A172 (cell line): ENCODE data around the gene ANKRD28. TPM values are rescaled to one million over a fixed set of nuclear protein-coding genes. Genes with fewer than 3 reads are reported as not detected.
"Not testable (repeated sequence)": the region's sequence is repeated elsewhere in the genome, so short reads cannot be mapped to it uniquely, and the experiment has no call there.

Source experiments
- DNase-seq: peaks from one replicate; pipeline ENCODE4 v3.0.0-alpha.2; 2015; ENCODE audit warnings: low spot score
- total RNA-seq: library from RNA; depleted of rRNA; stranded (reverse); fragments of >200 nt; shearing (Covaris generic); gene quantifications from 2 replicates; pipeline ENCODE4 v1.2.3, GENCODE V29; 2014; rRNA removed

The ANKRD28 gene
- 98.4 and 125 TPM in 2 replicates for total RNA-seq

DNA sequence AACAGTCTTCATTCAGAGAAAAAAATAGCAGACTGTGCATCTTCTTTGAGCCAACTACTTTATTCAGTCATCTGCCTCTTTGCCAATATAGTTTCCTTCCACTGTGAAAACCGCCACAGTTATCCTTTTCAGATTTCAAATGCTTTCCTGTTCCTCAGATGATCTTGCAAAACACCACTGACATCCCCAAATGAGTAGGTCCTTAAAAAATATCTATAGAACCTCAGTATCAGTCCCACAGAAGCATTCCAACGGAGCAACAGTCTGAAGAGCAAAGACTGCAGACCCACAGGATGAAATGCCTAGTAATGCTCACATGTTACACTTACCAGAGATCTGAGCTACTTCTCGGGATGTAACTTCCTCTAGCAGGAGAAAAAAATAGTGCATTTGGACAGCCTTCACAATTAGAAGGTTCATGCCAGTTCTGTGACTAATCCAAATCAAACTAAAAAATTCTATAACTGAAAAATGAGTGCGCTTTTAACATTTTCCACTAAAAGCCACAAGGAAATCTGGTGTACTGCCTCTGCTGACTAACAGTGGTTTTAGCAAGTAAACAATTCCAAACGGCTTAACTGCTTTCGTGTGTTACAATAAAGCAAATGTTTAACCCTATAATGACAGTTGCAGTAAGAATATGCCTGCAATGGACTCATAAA, at the start of gene ANKRD28:
ANKRD28 (minus strand) TSS at position 338 of the 662 bp plus-strand sequence. CDS start 1,458 bp downstream, outside the sequence.
- DNase-seq: peak; percentile 94

DNA sequence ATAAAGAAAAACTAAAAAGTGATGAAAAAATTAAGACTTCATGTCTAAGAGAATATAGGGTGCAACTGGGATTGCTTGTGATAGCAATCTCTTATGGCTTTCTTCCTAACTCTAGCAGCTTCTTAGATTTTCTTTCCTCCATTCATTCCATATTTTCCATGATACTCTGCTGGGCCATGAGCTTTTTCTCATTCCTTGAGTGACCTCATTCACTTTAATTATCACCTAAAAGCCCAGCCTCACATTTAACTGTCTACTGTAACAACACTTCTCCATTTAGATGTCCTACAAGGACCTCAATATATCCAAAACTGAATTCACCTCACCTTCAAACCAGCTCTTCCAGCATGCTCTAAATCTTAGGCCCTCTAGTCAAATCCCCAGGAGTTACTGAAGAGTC, 49.5 kb upstream of the ANKRD28 start:
- DNase-seq: no peak

DNA sequence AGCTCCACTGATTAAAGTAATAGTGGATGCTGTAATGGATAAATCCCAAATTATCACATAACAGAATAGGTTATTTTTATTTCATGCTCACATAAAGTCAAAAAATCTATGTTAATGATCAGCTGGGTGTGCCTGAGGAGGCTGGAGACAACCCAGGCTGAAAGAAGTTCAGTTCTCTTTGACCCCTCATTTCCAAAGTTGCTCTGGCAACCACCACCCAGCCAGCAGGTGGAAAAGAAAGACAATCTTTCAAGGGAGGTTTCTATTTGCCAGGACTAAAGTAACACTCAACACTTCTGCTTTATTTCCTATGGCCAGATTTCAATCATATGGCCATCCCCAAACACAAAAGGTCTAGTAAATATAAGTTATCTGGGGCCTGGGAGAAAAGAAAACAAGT, 48.8 kb upstream of the ANKRD28 start:
- no peak for DNase-seq

DNA sequence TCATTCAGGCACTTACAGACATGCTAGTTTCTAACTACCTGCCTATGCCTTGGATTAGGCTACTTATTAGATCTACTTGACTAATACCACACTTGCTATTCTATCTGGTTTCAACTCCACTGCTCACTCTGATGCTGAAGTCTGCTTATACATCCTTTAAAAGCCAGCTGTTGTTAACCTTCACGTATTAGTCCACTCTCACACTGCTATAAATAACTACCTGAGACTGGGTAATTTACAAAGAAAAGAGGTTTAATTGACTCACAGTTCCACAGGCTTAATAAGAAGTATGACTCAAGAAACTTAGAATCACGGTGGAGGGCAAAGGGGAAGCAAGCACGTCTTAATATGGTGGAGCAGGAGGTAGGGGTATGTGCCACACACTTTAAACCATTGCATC, 47.7 kb upstream of the ANKRD28 start:
- DNase-seq: no peak

DNA sequence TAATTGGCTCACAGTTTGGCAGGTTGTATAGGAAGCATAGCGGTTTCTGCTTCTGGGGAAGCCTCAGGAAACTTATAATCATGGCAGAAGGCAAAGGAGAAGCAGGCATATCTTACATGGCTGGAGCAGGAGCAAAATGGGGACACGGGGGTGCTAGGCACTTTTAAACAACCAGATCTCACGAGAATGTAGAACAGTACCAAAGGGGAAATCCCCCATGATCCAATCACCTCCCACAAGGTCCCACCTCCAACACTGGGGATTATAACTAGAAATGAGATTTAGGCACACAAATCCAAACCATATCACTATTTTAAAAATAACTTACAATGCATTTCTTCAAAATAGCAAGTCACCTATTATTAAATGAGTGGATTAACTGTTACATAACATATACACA, 47.1 kb upstream of the ANKRD28 start:
- DNase-seq: no peak

DNA sequence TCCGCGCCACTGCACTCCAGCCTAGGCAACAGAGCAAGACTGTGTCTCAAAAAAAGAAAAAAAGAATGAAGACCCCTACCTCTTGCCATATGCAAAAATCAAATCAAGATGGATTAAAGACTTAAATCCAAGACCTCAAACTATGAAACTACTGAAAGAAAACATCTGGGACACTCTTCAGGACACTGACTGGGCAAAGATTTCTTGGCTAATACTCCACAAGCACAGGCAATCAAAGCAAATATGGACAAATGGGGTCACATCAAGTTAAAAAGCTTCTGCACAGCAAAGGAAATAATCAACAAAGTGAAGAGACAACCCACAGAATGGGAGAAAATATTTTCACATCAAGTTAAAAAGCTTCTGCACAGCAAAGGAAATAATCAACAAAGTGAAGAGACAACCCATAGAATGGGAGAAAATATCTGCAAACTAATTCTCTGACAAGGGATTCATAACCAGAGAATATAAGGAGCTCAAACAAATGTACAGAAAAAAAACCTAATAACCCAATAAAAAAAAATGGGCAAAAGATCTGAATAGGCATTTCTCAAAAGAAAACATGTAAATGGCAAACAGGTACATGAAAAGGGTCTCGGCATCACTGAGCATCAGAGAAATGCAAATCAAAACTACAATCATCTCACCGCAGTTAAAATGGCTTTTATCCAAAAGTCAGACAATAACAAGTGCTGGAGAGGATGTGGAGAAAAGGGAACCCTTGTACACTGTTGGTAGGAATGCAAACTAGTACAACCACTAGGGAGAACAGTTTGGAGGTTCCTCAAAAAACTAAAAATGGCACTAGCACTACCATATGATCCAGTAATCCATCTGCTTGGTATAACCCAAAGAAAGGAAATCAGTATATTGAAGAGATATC, 43.6 kb upstream of the ANKRD28 start:
- DNase-seq: not testable (repeated sequence)

DNA sequence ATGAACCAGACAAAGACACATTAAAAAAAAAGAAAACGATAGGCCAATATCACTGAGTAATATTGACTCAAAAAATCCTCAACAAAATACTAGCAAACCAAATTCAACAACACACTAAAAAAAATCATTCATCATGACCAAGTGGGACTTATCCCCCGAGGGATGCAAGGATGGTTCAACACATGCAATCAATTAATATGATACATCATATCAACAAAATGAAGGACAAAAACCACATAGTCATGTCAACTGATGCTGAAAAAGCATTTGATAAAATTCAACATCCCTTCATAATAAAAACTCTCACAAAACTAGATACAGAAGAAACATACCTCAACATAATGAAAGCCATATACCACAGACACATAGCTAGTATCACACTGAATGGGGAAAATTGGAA, 41.8 kb upstream of the ANKRD28 start:
- DNase-seq: no peak

DNA sequence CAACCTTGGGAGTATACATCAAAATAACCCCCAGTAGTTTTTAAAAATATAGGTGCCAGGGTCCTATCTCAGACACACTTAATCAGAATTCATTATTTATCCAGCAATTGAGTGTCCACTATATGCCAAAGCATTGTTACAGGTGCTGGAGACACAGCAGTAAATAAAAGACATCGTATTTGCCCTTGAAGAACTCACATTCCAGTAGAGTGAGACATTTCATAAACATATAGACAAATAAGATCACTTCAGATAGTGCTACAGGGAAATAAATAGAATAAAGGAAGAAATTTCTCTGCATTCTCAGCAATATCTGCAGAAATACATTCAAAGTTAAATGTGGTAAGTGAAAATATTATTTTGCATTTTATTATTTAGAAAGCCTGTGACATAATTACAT, 34.1 kb upstream of the ANKRD28 start:
- no peak for DNase-seq

DNA sequence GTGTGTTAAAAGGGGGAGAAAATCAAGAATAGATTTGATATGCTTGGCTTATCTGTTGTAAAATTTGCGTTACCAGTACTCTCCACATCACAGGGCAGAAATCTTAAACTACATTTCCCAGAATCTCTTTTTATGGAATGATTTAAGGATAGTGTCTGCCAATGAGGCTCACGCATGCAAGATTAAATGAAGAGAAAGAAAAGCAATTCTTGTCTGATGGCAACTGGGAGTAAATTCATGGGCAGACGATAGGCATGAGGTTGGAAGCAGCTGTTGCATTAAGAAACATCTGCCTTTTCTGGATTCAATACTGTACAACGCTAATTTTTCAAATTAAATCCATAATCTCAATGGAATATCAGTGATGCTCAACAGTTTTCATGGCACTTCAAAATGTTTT, 27.2 kb upstream of the ANKRD28 start:
- DNase-seq: no peak

DNA sequence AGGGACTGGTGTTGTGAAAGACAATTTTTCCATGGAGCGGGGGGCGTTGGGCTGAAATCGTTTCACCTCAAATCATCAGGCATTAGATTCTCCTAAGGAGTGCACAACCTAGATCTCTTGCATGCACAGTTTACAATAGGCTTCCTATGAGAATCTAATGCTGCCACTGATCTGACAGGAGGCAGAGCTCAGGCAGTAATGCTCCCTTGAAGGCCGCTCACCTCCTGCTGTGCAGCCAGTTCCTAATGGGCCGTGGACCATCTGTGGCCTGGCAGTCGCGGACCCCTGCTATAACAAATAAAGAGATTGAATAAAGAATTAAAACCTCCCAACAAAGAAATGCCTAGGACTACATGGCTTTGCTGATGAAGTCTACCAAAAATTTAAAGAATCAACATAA, 25.3 kb upstream of the ANKRD28 start:
- no peak for DNase-seq

DNA sequence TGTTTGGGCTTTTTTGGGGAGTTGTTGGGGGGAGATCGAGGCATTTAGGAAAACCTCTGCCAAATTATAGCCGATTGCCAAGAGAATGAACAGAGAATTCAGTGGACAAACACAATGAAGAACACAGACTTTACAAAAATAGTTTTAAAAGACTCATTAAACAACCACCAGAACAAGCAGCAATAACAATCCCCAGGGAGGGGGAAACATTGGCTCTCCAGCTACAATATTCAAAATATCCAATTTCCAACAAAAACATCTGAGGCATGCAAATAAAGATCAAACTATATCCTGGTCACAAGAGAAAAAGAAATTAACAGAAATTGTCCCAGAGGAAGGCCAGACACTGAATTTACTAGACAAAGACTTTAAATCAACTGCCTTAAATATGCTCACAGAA, 24.5 kb upstream of the ANKRD28 start:
- no peak for DNase-seq

DNA sequence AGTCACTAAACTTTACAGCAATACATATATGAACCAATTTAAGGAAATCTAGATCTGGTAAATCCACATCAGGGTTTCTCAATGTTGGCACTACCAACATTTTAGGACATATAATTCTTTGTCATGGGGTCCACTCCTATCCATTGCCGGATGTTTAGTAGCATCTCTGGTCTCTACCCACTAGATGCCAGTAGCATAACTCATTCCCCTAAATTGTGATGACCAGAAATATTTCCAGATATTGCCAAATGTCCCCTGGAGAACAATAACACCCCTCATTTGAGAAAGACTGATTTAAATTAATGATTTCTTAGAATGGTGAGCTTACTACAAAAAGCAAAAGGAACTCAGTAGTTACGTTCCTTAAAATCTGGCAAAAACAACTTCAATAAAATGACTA, 23.1 kb upstream of the ANKRD28 start:
- DNase-seq: no peak

DNA sequence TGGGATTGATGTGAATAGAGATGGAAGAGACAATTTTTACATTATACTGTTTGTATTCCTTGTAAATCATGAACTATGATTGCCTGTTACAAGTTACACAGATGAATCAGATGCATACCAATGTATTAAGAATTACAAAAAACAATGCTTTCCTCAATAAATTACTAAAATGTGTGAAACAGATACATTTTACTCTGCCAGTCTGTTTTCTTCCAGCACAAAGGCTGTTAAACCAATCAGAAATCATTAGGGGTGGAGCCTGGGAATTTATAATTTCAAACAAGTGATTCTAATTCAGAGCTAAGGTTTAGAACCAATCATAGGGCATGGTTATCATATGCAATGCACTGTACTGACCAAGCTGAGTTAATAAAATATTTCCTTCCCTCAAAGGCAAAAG, 21.8 kb upstream of the ANKRD28 start:
- no peak for DNase-seq

DNA sequence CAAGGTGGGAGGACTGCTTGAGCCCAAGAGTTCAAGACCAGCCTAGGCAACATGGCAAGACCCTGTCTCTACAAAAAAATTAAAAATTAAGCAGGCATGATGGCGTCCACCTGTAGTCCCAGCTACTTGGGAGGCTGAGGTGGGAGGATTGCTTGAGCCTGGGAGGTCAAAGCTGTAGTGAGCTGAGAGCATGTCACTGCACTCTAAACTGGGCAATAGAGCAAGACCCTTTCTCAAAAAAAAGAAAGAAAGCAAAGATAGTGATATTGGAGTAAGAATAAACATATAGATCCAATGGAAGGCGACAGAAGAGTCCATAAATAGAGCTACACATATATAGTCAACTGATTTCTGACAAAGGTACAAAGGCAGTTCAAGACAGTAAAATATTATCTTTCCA, 21.3 kb upstream of the ANKRD28 start:
- no peak for DNase-seq

DNA sequence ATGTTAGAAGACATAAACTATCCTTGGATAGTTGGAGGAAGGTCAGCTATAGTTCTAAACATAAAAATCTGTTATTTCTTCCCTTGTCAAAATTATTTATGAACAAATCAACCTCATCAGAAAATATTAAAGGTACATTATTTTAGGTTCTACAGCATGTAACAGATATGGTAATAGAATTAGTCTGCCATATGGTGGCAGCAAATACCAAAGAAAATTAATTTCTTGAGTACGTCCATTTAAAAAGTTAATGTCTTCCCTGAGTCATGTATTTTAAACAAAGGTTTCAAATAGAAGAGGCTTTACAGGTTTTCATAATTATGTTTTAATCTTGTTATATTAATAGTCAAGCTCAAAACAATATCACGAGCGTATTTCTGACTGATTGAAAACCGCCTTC, 17.9 kb upstream of the ANKRD28 start:
- peak; percentile 64 for DNase-seq

DNA sequence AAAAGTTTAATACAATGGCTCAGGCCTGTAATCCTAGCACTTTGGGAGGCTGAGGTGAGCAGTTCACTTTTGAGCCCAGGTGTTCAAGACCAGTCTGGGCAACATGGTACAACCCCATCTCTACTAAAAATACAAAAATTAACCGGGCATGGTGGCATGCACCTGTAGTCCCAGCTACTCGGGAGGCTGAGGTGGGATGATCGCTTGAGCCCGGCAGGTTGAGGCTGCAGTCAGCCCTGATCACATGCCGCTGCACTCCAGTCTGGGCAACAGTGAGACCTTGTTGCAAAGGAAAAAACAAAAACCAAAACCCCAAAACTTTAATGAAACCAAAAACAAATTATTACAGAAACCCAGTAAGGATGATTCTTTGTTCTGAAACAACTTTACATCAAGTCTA, 15.3 kb upstream of the ANKRD28 start:
- DNase-seq: not testable (repeated sequence)

DNA sequence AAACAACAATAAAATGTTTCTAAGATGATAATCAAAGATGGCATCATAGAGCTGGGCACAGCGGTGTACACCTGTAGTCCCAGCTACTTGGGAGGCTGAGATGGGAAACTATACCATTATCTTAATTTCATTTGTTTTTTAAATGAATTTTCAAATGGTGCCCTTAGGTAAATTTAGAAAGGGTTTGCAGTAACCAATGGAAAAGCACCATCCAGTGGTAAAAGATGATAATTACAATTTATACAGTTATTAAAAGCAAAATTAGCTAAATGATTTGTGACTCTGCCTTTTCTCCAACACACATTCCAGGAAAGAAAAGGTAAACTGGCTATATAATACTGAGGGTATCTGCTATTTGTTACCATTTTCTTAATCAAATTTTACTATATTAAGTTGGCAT, 14.4 kb upstream of the ANKRD28 start:
- no peak for DNase-seq

DNA sequence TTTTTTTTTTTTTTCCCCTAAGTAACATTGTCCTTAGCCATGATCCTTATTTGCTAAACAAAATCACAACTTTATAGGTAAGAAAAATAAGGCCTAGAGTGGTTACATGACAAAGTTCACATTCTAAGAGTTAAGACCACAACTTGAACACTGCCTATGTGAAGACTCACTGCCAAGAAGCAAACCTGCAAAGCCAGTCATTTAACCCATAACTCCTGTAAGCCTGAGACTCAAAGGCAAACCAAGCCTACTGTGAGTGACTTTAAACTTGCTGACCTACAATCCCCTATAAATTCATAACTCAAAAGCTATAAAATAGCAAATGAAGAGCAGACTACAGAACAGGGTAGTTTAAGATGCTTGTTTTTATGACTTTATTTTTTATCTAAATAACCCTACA, 12.9 kb upstream of the ANKRD28 start:
- no peak for DNase-seq

DNA sequence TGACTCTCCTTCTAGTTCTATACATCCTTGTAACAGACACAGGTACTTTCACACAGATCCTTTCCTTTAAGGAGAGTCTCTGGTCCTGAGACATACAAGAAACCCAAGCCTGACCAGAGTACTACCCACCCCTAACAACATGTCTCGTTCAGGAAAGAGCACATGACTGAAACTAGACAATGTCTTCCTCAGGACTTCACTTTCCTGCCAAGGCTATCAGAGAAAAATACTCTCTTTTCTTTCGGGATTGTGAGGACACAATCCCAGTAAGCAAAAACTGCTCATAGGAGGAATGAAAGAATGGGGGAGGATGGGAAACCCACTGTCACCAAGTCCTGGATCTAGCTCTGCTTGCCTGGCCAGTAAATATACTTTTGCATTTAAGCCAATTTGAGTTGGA, 11.5 kb upstream of the ANKRD28 start:
- no peak for DNase-seq

DNA sequence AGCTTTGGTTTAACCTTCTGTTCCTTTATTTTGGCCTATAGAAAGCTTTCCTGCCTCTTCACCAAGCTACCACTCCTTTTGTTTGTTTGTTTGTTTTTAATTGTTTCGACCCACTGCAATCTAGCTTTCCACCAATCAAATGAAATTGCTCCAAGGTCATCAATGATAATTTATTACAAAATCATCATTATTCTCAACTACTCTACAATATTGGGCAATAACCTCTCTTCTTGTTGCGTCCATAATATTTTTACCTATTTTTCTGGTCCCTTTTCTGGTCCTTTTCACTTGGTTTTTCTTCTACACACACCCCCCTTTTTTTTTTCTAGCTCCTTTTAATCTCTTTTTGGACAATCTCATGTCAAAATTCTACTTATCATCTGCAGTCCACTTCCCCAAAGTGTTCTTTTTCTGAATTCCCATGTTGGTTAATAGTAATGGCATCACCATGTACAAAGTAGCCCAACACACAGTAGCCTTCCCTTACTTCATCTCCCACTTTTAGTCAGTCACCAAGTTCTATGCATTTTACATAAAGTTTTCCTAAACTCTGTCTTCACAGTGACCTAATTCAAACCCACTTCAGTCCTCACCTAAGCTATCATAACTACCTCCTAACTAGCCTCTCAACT, 11.0 kb upstream of the ANKRD28 start:
- no peak for DNase-seq

DNA sequence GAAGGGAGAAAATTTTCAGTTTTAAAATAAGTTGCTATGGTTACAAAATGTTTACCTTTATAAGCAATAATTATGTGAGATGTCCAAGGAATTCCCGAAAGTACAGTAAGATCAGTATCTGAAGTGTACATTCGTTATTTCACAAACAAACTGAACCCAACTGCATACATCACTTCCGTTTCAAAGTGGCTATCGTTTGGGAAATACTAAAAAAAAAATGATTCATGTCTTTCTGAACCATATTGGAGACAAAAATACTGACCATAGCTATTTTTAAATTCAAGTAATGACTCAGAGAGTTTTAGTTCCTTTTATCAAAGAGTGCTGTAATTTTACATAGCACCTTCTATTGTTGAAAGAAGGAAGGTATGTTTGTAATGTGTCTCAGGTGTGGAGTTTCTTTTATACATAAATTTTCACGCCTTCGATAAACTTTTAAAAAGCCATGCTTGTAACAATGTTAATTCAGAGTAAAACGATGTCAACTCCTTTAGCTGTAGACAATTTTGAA, 8.0 kb upstream of the ANKRD28 start:
- DNase-seq: peak; percentile 60

DNA sequence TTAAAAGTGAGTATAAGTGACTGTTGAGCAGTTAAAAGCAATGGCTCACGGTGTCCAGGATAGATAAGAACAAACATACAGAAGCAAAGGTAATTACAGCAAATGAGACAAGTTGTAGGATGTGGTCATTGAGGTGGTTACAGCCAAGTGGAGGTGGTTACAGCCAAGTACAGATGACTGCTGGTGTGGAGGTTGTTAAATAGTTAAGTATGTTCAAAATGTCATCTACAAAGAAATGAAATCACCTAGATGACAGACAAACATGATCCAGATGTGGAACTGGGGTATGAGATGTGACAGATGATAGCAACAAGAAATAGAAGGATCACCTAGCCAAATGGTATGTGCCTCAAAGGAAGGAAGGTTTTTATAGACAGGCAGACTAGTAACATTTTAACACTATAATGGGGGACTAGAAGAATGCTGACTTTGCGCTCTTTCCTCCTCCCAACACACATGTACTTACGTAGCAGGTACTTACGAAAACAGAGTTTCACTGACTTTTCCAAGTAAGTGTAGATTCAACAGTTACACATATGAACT, 6.8 kb upstream of the ANKRD28 start:
- no peak for DNase-seq
